VCaP (cell line): ENCODE measurements around the gene C14orf93.

ENCODE experiments used
- H3K27ac ChIP-seq: fragments of 450-650 bp; 2 replicates; pipeline ENCODE4 v1.5.1; 2017
- CTCF ChIP-seq: fragments of 450-650 bp; conservative IDR thresholded peaks from 2 replicates; pipeline ENCODE4 v1.5.1; 2017; ENCODE audit warnings: mild to moderate bottlenecking, moderate library complexity

Gene C14orf93

GRCh38 chr14:23042162-23042965 is 32.4 kb upstream of the C14orf93 start, which contains the start of gene PSMB11:
Gene PSMB11, plus strand, starts transcription at chr14:23042212. Its CDS starts 14 bp downstream, at chr14:23042226.
- H3K27ac ChIP-seq = no peak within 1 kb of the TSS
- TF ChIP-seq CTCF = no peak

- H3K27ac ChIP-seq = no peak overlapping the region
- TF ChIP-seq CTCF = no peak
These were observed 31.8 kb upstream of the C14orf93 start for GRCh38 chr14:23041729-23042128.

- no peak for TF ChIP-seq CTCF
- H3K27ac ChIP-seq = no peak overlapping the region
These were observed 30.2 kb upstream of the C14orf93 start for GRCh38 chr14:23040100-23040499.

GRCh38 chr14:23035303-23036144 is 25.6 kb upstream of the C14orf93 start:
- no peak for TF ChIP-seq CTCF
- H3K27ac ChIP-seq = peak overlapping the region; percentile 92

- no peak for TF ChIP-seq CTCF
- peak within 1 kb of the TSS; percentile 92 for H3K27ac ChIP-seq
These were observed 24.8 kb upstream of the C14orf93 start, which contains the start of gene PSMB5 for GRCh38 chr14:23034498-23035302. Gene PSMB5, minus strand, starts transcription at chr14:23034900. Its CDS starts 19 bp downstream, at chr14:23034881.

GRCh38 chr14:23033801-23034497 is 24.0 kb upstream of the C14orf93 start:
- TF ChIP-seq CTCF = no peak
- H3K27ac ChIP-seq = peak overlapping the region; percentile 92
